Neural progenitor cell (in vitro differentiated cells): ENCODE measurements around the gene ITGBL1. TPM values are rescaled to one million over a fixed set of nuclear protein-coding genes. Genes with fewer than 3 reads are reported as not detected.

ENCODE experiments used
- DNase-seq: peaks from one replicate; pipeline ENCODE4 v3.0.0-alpha.2; 2016; ENCODE audit warnings: low spot score
- H2AFZ ChIP-seq: fragments of 200-600 bp; sonication (generic); replicated peaks from 2 replicates; pipeline ENCODE4 v1.6.1; 2016; ENCODE audit warnings: antibody characterized with exemption
- H3F3A ChIP-seq: fragments of 200-600 bp; sonication (generic); 2 replicates; pipeline ENCODE4 v1.6.1; 2016; ENCODE audit warnings: antibody characterized with exemption, low read depth
- H3K27ac ChIP-seq: fragments of 200-600 bp; sonication (generic); 2 replicates; pipeline ENCODE4 v1.5.1; 2016; ENCODE audit warnings: mild to moderate bottlenecking
- H3K27me3 ChIP-seq: fragments of 200-600 bp; sonication (generic); 2 replicates; pipeline ENCODE4 v1.6.1; 2016; ENCODE audit warnings: mild to moderate bottlenecking, moderate library complexity
- H3K36me3 ChIP-seq: fragments of 200-600 bp; sonication (generic); 2 replicates; pipeline ENCODE4 v1.5.1; 2016
- H3K4me1 ChIP-seq: fragments of 200-600 bp; sonication (generic); 2 replicates; pipeline ENCODE4 v1.6.1; 2016; ENCODE audit warnings: mixed run types
- H3K4me2 ChIP-seq: fragments of 200-600 bp; sonication (generic); 2 replicates; pipeline ENCODE4 v1.6.1; 2016
- H3K4me3 ChIP-seq: fragments of 200-600 bp; sonication (generic); 2 replicates; pipeline ENCODE4 v1.5.1; 2016
- H3K79me2 ChIP-seq: fragments of 200-600 bp; sonication (generic); 2 replicates; pipeline ENCODE4 v1.6.1; 2016; ENCODE audit warnings: low read depth
- H3K9ac ChIP-seq: fragments of 200-600 bp; sonication (generic); 2 replicates; pipeline ENCODE4 v1.6.1; 2016
- H3K9me3 ChIP-seq: fragments of 200-600 bp; sonication (generic); 2 replicates; pipeline ENCODE4 v1.5.1; 2016; ENCODE audit warnings: low read depth
- H4K20me1 ChIP-seq: fragments of 200-600 bp; sonication (generic); 2 replicates; pipeline ENCODE4 v1.6.1; 2016; ENCODE audit warnings: low read depth
- H3K27ac Mint-ChIP-seq: 3 replicates; pipeline ENCODE4 v1.8.0; 2021; ENCODE audit warnings: mixed read lengths
- H3K27me3 Mint-ChIP-seq: 2 replicates; pipeline ENCODE4 v1.8.0; 2022; ENCODE audit warnings: low read depth, mild to moderate bottlenecking, inconsistent platforms, moderate library complexity, mixed read lengths; ENCODE audit not compliant: insufficient read depth
- H3K36me3 Mint-ChIP-seq: 3 replicates; pipeline ENCODE4 v1.8.0; 2021; ENCODE audit warnings: mixed read lengths
- H3K4me1 Mint-ChIP-seq: 3 replicates; pipeline ENCODE4 v1.8.0; 2021; ENCODE audit warnings: mixed read lengths
- H3K4me3 Mint-ChIP-seq: 3 replicates; pipeline ENCODE4 v1.8.0; 2021; ENCODE audit warnings: mild to moderate bottlenecking, moderate library complexity, mixed read lengths
- H3K9me3 Mint-ChIP-seq: 3 replicates; pipeline ENCODE4 v1.8.0; 2020; ENCODE audit warnings: mixed read lengths
- CTCF ChIP-seq: fragments of 200-600 bp; sonication (generic); IDR thresholded peaks from 2 replicates; pipeline ENCODE4 v1.5.1; 2017; ENCODE audit warnings: antibody characterized with exemption, mild to moderate bottlenecking
- EZH2 ChIP-seq: fragments of 200-600 bp; sonication (generic); IDR thresholded peaks from 2 replicates; pipeline ENCODE4 v1.6.1; 2017; ENCODE audit warnings: antibody characterized with exemption, mild to moderate bottlenecking, moderate library complexity
- EZH2phosphoT487 ChIP-seq: fragments of 200-600 bp; sonication (generic); IDR thresholded peaks from 2 replicates; pipeline ENCODE4 v1.6.1; 2017; ENCODE audit warnings: antibody characterized with exemption
- total RNA-seq: library from RNA; depleted of rRNA; stranded (reverse); fragments of >200 nt; gene quantifications from 2 replicates; pipeline ENCODE4 v1.2.3, GENCODE V29; 2015; ENCODE audit warnings: low replicate concordance

ITGBL1 gene
- total RNA-seq, 1 donor from 2014 or later = not detected

- Histone ChIP-seq H3K4me2 (no peak overlapping the region), H3K79me2 (no peaks in the 10 kb centered on the region), H3K9ac (no peak overlapping the region), H3K4me1 (no peaks in the 10 kb centered on the region), H3F3A (no peaks in the 10 kb centered on the region), H3K27me3 (no peaks in the 10 kb centered on the region), H2AFZ (no peak overlapping the region), H3K36me3 (no peaks in the 10 kb centered on the region), H3K9me3 (no peaks in the 10 kb centered on the region), H3K4me3 (no peak overlapping the region), H3K27ac (no peak overlapping the region), H4K20me1 (no peaks in the 10 kb centered on the region)
- Mint-ChIP-seq H3K4me1 (no peaks in the 10 kb centered on the region), H3K36me3 (no peaks in the 10 kb centered on the region), H3K9me3 (no peaks in the 10 kb centered on the region), H3K4me3 (no peak overlapping the region), H3K27ac (no peak overlapping the region), H3K27me3 (no peaks in the 10 kb centered on the region)
- TF ChIP-seq EZH2 (no peak), CTCF (no peak), EZH2phosphoT487 (no peak)
- DNase-seq = no peak
These were observed 250.6 kb downstream of the ITGBL1 start for GRCh38 chr13:101703081-101703480.

- Histone ChIP-seq H3K9ac (no peak overlapping the region), H4K20me1 (no peaks in the 10 kb centered on the region), H3F3A (no peaks in the 10 kb centered on the region), H3K4me3 (no peak overlapping the region), H3K27me3 (no peaks in the 10 kb centered on the region), H3K79me2 (no peaks in the 10 kb centered on the region), H3K4me1 (no peaks in the 10 kb centered on the region), H2AFZ (no peak overlapping the region), H3K36me3 (no peaks in the 10 kb centered on the region), H3K9me3 (no peaks in the 10 kb centered on the region), H3K27ac (no peak overlapping the region), H3K4me2 (no peak overlapping the region)
- DNase-seq = no peak
- peaks cover 1% of the 10 kb centered on the region for H3K9me3 Mint-ChIP-seq
- H3K27me3 Mint-ChIP-seq = no peaks in the 10 kb centered on the region
- H3K36me3 Mint-ChIP-seq = no peaks in the 10 kb centered on the region
- TF ChIP-seq EZH2phosphoT487 = no peak
- TF ChIP-seq CTCF = no peak
- TF ChIP-seq EZH2 = no peak
- H3K4me3 Mint-ChIP-seq = no peak overlapping the region
- H3K27ac Mint-ChIP-seq = no peak overlapping the region
- peaks cover 3% of the 10 kb centered on the region for H3K4me1 Mint-ChIP-seq
These were observed 251.4 kb downstream of the ITGBL1 start for GRCh38 chr13:101703838-101704237.

- Mint-ChIP-seq H3K4me3 (no peak overlapping the region), H3K27ac (no peak overlapping the region), H3K27me3 (no peaks in the 10 kb centered on the region), H3K4me1 (peaks cover 3% of the 10 kb centered on the region), H3K36me3 (no peaks in the 10 kb centered on the region), H3K9me3 (peaks cover 2% of the 10 kb centered on the region)
- H3K79me2 ChIP-seq = no peaks in the 10 kb centered on the region
- no peak overlapping the region for H3K4me3 ChIP-seq
- DNase-seq = no peak
- H3K4me2 ChIP-seq = no peak overlapping the region
- no peak overlapping the region for H3K27ac ChIP-seq
- H3K9me3 ChIP-seq = no peaks in the 10 kb centered on the region
- no peaks in the 10 kb centered on the region for H3K4me1 ChIP-seq
- no peak overlapping the region for H3K9ac ChIP-seq
- H3K36me3 ChIP-seq = no peaks in the 10 kb centered on the region
- no peaks in the 10 kb centered on the region for H4K20me1 ChIP-seq
- H3K27me3 ChIP-seq = no peaks in the 10 kb centered on the region
- H2AFZ ChIP-seq = peak overlapping the region; percentile 63
- H3F3A ChIP-seq = no peaks in the 10 kb centered on the region
- no peak for TF ChIP-seq EZH2
- no peak for TF ChIP-seq CTCF
- no peak for TF ChIP-seq EZH2phosphoT487
These were observed 254.2 kb downstream of the ITGBL1 start for GRCh38 chr13:101706651-101707050.
